Activated gamma-delta T cell treated with anti-CD3 and anti-CD28 coated beads, Interleukin-2, amount 50 U/mL, for 16 hours (primary cell): ENCODE data around the gene CEP57L1.

Experiments
- DNase-seq: peaks from one replicate; pipeline ENCODE4 v3.0.0-alpha.2; 2020; ENCODE audit warnings: low read depth

The CEP57L1 gene

DNA sequence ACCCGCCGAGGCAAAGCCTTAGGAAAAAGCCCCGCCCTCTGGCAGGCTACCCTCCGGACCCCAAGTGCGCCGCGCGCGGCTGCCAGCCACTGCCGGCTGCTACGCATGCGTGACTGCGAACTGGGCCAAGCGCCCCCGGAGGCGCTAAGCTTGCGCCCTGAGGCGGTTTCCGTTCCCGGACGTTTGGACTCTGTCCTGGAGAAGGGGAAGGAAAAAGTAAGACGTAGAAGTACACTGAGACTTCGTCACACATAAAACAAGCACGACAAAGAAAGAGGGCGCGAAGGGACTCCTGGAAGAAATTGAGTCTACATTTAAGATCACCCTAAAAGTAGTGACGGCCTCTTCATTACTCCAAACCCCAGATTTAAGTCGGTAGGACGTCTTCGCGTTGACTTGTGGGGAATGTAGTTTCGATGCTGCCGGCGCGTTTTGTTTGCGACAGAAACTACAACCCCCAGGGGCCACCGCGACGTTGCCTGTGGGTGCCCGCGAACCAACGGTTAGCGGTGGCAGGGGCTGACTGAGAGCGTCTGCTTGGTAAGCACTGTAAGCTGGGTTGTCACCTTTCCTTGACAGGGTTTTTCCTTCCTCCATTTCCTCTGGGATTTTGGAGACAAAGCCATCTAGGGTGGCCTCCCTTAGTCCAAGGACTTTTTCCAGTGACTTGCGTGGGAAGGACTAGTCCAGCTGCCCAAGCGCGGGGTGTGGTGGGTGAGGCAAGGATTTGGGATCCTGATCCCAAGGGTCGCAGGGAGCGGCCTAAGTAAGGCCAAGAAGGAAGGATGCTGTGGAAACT lies at the start of gene CEP57L1:
TSS of gene CEP57L1 (plus strand) at position 472 of the 799 bp plus-strand sequence. CDS start 49,715 bp downstream, outside the sequence.
- peak; percentile 92 for DNase-seq

DNA sequence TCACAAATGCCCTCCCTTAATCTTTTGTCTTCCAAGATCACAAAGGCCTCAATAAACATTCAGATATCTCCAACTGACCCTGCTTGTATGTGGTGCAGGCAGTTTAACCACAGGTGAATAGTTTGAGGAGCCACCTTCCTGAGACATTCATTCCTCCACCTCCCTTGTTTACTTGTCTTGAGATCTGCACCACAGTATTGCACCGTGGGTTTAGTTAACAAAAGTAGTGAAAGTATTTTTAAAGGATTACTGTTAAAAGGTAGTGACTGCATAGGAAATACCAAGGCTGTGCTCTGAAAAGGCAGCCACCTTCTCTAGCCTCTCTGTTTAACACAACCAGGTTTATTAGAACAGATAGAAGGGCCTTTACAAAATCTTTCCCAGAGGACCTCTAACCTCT lies 47.1 kb upstream of the CEP57L1 start:
- no peak for DNase-seq

DNA sequence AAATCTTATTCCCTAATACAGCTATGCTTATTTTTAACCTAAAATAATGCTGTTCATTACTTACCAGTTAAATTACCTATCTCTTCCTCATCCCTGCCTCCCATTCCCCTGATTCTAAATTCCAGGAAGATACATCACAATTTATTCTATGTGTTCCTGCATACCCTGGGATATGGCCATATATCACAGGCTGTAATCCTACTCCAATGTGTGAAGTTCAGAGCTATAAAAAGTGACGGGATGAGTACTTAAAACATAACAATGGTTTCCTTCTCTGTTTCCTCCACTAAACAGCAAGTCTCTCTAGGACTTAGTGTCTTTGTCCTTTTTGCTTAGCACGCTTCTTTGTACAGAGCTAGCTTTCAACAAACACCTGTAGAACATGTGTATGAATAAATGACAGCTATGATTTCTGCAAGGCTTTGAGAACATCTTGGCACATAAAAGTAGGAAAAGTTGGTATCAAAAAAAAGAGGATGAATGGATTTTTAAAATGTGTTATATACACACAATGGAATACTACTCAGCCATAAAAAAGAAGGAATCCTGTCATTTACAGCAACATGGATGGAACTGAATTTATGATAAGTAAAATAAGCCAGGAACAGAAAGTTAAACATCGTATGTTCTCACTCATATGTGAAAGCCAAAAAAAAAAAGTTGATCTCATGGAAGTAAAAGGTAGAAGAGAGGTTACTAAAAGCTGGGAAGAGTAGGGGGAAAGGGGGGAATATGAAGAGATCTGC lies 46.5 kb upstream of the CEP57L1 start:
- no peak for DNase-seq

DNA sequence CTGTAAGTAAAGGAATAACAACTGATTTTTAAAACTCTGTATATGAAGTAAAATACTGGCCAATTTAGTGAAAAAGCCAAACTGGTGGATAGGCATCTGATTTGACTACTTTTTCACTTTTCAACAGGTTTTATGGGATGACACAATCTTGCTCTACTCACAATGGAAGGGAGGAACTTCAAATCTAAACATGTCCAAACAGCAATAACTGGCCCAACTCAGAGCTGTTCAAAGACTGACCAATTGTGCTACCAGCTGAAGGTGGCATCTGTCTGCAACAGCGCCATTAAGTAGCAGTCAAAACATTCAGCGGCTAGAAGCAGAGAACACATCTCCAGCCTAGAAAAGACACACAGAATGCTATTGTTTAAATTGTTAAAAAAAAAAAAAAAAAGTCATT lies 45.3 kb upstream of the CEP57L1 start:
- no peak for DNase-seq

DNA sequence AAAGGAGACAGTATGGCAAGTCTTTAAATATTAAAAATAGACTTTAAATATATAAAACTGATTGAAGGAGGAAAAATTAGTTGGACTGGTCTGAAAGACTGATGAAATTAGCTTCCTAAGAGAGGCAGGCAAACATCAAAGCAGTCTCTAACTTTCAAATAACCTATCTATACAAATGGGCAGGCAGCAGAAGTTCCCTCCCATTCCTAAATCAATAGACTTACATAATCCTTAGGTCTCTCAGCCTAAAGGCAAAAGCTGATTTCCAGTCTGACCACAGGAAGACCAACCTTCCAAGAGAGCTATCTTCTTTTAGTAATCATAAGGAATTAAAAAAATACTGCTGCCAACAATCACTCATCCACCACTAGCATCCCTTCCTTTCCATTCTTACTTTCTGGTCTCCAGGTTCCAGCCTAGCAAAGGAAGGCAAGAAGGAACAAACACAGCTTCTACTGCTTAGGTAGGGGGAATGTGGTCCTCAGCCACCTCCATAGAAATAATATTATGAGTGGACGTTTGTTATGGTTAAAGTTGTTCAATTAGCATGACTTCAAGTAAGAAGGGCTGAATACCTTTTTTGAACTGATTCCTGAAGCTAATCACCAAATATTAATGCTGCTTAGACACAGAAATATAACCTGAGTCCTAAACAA lies 44.7 kb upstream of the CEP57L1 start:
- no peak for DNase-seq

DNA sequence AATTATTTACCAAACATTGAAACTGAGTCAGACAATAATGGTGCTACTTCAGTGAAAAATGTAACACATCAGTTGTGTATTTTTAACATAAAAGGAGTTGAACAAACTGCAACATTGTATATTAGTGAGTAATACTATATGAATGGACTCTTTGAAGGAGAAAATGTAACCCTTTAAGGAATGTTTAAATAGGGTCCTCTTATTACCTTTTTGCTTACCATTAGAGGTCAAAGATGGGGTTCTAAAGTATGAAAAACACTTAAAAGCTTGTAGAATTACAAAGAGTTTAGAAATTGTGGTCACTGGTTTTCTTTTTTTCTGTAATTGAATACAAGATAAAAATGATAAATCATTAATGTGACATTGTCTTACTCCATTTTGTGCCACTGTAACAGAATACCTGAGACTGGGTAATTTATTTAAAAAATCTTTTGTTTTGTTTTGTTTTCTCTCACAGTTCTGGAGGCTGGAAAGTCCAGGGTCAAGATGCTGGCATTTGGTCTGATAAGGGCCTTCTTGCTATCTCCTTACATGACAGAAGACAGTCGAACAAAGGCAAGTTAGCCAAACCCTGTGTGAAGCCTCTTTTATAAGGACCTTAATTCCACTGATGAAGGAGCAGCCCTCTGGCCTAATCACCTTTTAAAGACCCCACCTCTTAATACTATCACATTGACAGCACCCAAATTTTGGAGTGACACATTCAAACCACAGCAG lies 43.8 kb upstream of the CEP57L1 start:
- DNase-seq, result no peak

DNA sequence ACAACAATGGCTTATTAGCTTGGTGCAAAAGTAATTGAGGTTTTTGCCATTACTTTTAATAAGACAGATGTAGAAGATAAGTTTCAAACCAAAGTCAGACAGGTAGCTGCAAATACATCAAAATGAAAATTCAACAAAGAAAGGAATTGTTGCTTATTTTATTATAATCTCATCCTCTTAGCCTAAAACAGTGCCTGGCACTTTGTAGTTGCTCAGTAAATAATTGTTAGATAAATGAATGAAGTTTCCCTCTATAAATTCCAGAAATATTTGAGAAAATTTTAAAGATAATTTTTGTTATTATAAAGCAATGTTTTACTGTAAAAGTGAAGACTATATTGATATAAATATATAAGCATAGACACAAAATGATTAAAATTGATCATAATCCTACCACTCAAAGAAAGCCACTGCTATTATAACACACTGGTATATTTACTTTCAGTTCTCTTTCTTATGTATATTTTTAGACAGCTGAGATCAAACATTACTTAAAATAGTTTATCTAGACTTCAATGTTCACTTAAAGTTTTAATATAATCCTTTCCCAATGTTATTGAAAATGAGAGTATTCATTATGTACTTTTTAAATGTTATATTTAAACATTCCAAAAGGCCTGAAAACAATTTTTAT lies 43.2 kb upstream of the CEP57L1 start:
- no peak for DNase-seq

DNA sequence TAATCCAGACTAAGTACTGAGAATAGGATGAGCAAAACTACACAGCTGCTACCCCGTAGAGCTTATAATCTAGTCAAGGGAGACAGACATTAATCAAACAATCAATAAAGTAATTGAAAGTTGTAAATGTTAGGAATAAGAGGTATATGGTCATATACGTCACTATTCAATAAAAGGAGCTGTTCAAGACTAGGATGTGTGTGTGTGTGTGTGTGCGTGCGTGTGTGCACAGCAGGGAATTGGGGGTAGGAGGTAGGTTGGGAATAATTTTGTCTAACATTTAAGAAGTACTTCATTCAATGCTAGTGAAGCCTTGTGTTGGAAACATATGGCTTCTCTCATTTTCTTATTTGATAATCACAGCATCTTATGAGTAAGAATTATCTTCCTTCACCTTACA lies 42.5 kb upstream of the CEP57L1 start:
- DNase-seq, result no peak

DNA sequence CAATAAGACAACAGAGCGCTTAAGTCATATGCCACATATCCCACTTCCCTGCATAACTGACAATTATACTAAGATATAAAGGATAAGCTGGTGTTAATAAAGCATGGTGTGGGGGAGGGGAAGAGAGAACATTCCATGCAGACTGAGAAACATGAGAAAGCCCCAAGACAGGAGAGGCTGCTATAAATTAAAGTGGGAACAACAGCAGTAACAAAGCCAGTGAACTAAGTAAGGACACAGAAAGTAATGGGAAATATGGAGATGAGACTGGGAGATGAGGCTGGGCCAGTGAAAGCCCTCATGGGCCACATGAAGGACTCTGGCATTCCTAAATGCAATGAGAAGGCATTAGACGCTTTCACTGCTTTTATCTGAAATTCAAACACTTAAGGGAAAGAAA lies 42.0 kb upstream of the CEP57L1 start:
- no peak for DNase-seq

DNA sequence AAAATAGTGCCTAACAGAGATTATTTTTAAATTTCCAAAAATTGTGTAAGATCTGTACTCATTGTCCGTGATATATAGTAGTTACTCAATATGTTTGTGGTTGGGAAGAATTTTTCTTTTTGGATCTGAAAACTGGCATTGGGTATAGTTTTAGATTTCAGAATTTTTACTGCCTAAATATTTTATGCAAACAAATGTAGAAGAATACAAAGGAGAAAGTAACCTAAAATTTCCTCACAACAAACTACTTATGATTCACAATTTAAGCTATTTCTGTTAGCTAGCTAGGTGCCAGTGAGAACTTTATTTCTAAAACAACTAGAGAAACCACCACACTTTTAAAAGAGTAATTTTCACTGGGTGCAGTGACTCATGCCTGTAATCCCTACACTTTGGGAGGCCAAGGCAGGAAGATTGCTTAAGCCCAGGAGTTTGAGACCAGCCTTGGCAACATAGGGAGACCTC lies 39.5 kb upstream of the CEP57L1 start:
- DNase-seq, result no peak

DNA sequence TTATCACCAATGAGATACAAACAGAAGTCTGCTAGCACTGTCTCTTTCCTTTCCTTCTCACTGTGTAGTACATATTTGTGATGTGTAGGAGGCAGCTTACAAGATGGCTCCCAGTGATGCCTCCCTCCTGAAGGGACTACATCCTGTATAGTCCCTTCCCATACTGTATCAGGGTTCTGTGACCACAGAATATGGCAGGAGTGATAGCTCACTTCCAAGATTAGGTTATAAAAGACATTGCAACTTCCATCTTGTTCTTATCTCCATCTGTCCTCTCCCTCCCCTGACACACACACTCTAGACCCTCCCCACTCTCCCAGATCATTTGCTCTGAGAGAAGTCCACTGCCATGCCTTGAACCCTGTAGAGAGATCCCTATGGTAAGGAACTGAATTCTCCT lies 38.6 kb upstream of the CEP57L1 start:
- DNase-seq, result no peak

DNA sequence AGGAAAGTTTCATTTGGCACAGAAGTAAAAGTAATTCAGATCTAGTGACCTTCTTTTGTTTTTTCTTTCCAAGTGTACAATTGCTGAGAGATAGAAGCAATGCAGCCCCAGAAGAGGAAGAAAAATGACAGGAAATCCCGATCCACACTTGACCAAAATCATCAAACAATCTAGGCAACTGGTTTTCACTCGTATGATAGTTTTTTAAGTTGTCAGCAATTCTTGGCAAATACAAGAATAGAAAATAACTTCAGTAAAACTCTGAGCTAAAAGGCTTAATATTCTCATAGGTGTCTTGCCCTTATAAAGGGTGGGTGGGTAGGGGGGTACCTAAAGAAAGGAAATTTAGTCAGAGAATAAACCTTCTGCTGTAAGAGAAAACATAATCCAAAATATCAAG lies 36.7 kb upstream of the CEP57L1 start:
- no peak for DNase-seq

DNA sequence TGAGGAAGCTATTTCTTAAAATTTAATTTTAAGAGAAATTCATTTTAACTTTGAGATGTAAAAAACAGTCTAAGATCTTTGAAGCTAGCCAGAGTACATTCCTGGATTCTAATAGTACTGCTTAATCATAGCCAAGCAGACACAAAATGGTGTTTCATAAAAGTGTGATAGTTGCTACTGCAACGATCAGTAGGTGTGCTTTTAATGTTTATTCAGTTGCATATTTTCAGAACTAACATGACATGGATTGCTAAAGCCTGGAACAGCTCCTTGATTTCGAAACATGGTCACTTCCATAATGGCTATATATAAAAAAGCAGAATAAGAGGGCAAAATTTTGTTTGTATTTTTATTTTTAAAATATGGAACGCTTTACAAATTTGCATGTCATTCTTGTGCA lies 36.2 kb upstream of the CEP57L1 start:
- no peak for DNase-seq

DNA sequence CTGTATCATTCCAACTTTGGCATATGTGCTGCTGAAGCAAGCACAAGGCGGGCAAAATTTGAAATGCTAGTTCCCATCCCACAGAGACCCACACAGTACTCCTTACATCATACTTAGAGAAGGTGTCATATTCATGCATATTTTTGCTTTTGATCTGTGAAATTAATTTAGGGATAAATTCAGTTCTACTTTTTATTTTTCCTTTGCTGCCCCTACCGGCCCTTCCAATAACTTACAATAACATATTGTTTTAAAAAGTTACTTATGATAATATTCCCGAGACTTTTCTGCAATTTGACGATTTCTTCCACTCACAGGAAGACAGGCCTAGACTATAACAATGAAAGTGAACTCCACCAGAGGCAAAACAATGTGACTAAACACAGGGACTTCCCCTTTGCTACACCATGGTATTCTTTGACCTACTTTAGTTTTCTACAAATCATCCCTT lies 35.7 kb upstream of the CEP57L1 start:
- no peak for DNase-seq

DNA sequence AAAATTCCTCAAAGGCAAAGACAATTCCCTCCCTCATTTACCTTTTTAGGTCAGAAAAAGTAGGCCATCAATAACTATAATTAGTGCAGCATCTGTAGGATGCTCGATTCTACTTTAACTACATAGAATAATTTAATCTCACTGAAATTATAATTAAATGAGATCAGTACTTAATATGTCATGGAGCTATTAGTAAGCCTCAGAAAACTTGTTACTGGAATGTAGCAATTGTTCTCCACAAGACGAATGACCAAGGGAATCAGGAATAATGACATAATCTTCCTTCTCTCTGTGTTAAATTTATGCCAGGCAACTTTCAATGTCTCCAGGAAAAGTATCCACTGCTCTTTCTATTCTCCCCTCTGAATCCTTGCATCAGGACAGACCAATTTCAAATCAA lies 34.7 kb upstream of the CEP57L1 start:
- DNase-seq, result no peak

DNA sequence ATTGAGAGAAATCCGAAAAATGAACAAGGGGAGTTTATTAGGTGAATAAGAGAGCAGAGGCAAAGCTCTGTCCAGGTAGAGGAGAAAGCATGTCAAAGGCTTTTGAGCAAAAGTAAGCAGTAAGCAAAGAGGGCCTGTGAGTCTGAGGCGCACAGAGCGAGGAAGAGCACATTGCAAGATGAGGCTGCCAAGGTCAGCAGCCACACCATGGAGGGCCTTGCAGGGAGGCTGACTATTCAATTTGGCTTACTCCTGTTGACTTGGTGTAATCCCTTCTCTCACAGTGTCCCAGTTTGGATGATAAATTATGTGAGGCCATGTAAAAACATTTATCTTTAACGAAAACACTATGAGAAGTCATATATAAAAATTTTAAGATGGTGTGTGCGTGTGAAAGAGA lies 33.1 kb upstream of the CEP57L1 start:
- no peak for DNase-seq

DNA sequence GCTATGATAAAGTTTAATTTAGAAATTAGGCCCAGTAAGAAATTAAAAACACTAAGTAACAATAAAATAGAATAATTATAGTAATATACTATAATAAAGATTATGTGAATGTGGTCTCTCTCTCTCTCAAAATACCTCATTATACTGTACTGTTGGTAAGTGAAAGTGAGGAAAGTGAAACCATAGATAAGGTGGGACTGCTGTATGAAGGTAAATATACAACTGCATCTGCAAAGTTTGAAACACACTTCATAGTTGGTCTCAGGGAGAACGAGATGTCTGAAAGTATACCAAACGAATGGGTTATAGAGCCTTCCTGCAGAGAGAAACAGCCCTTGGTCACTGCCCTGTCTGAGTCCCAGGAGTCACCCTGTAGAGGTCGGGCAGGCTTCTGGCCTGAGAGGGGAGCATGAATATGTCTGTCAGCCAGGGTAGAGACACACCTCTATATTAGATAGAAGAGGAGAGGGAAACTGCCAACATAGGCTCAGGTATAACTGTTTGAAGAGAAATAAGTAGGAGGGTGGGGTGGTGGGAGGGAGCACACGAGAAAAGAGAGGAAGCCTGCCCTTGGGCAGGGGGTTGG lies 32.4 kb upstream of the CEP57L1 start:
- no peak for DNase-seq

DNA sequence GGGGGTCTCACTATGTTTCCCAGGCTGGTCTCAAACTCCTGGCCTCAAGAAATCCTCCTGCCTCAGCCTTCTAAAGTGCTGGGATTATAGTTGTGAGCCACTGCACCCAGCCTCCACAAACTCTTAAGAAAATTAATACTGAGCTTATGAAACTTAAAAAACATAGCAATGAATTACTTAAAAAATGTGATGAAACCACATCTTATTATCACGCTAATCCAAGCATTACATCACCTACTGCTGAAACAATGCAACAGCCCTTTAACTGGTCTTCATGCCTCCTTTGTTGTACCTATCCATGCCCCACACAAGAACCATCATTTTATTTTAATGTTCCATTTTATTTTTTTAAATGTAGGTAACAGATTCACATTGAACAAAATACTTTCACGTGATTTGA lies 25.6 kb upstream of the CEP57L1 start:
- no peak for DNase-seq

DNA sequence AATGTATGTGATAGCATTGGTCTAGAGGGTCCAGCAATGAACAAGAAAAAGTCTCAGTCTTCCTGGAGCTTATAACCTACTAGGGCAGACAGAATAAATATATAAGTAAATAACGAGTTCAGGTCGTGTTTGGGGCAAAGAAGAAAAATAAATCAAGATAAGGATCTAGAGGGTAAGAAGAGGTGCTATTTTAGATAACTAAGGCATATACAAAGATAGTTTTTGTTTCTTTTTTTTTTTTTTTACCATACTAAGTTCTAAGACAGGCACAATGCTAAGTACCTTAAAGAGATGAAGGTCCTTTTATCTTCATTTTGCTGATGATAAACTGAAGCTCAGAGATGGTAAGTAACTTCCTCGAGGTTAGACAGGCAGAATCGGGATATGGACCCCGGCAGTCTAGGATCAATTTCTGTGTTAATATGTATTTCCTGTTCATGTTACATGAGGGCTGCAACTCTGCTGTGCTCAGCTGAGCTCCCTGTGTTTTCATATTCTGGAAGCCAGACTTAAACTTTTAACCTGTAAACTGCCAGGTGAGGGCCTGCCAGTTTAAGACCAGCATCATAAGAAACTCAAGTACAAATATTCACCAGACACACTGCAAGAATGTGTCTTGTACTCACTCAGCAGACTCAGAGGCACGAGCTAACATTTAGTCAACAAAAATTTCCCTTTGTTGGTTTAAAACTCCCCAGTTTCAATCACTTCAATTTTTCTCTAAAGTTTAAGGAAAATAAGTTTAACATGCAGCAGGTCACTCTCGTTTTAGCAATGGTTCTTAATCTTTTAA lies 24.0 kb upstream of the CEP57L1 start:
- DNase-seq, result no peak

DNA sequence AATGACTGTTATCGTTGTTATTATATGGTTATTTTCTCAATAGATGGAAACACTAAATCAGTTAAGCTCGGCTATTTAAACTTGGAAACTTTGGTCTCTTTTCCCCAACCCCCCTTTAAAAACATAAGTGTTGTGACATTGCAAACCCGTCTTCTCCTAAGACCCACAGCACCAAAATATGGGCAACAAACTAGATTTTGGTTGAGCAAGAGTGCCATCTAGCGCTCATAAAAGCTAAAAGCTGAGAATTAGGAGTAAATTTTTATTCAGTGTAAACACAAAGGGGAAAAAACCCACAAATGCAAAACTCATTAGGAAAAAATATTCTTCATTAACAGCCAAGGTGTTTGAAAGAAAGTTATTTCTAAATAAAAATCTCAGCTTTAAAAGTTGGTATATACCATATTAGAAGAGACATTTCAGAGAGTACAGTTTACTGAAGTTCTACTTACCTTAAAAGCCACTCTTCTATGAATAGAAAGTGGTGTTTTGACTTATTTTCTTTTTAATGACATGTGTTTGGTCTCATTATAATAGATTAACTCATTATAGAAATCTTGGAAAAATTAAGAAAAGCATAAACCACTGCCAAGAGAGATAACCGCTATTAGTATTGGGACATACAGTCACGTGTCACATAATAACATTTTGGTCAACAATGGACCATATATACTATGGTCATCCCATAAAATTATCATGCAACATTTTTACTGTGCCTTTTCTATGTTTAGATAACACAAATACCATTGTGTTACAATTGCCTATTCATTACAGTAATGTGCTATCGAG lies 21.8 kb upstream of the CEP57L1 start:
- peak; percentile 39 for DNase-seq
